NOMO-1 treated with dmso at 0.1 percent for 144 hours (cell line): Measurements from ENCODE around the gene KCTD2.
"Not testable (repeated sequence)": the region's sequence is repeated elsewhere in the genome, so short reads cannot be mapped to it uniquely, and the experiment has no call there.

Experiments
- DNase-seq: peaks from one replicate; lab custom pipeline; 2025; ENCODE audit not compliant: unreplicated experiment; lab: John Stamatoyannopoulos, UW

The KCTD2 gene, protein sequence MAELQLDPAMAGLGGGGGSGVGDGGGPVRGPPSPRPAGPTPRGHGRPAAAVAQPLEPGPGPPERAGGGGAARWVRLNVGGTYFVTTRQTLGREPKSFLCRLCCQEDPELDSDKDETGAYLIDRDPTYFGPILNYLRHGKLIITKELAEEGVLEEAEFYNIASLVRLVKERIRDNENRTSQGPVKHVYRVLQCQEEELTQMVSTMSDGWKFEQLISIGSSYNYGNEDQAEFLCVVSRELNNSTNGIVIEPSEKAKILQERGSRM

GRCh38 chr17:75046407-75047289 lies at the start of gene KCTD2, which contains the start of gene ATP5PD:
Gene KCTD2 (plus strand): TSS chr17:75047225. CDS start chr17:75047251, 26 bp downstream.
Gene ATP5PD (minus strand): TSS chr17:75046969. CDS start chr17:75042650, 4,319 bp downstream.
- DNase-seq: peak; percentile 95

- no peak for DNase-seq
Observed at GRCh38 chr17:74998783-74999182, 48.2 kb upstream of the KCTD2 start.

- DNase-seq: no peak
Observed at GRCh38 chr17:74999523-74999922, 47.5 kb upstream of the KCTD2 start.

GRCh38 chr17:75001915-75002843 lies 44.8 kb upstream of the KCTD2 start:
- no peak for DNase-seq

DNA sequence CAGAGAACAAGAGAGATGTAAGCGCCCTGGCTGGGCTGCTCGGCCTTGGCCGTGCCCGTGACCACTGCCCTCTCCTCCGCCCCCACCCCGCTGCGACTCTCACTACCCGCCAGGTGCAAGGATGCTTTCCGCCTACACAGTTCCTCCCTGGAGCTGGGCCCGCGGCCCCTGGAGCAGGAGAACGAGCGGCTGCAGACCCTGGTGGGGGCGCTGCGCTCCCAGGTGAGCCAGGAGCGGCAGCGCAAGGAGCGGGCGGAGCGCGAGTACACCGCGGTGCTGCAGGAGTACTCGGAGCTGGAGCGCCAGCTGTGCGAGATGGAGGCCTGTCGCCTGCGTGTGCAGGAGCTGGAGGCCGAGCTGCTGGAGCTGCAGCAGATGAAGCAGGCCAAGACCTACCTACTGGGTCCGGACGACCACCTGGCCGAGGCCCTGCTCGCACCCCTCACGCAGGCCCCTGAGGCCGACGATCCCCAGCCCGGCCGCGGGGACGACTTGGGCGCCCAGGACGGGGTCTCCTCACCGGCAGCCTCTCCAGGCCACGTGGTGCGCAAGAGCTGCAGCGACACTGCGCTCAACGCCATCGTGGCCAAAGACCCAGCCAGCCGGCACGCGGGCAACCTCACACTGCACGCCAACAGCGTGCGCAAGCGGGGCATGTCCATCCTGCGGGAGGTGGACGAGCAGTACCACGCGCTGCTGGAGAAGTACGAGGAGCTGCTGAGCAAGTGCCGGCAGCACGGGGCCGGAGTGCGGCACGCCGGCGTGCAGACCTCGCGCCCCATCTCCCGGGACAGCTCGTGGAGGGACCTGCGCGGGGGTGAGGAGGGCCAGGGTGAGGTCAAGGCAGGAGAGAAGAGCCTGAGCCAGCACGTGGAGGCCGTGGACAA lies 43.7 kb upstream of the KCTD2 start:
- DNase-seq: no peak

GRCh38 chr17:75003957-75004355 lies 43.1 kb upstream of the KCTD2 start:
- DNase-seq: no peak

- DNase-seq: no peak
Observed at GRCh38 chr17:75004371-75004770, 42.7 kb upstream of the KCTD2 start.

GRCh38 chr17:75005291-75005690 lies 41.7 kb upstream of the KCTD2 start:
- no peak for DNase-seq

DNA sequence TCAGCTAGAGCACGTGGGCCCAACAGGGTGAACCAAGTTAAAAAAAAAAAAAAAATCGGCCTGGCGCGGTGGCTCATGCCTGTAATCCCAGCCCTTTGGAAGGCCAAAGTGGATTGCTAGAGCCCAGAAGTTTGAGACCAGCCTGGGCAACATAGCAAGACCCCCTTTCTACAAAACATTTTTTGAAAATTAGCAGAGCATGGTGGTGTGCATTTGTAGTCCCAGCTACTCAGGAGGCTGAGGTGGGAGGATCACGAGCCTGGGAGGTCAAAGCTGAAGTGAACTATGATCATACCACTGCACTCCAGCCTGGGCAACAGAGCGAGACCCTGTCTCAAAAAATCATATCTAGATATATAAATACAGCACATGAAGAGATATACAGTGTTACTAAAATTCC lies 40.9 kb upstream of the KCTD2 start:
- not testable (repeated sequence) for DNase-seq

DNA sequence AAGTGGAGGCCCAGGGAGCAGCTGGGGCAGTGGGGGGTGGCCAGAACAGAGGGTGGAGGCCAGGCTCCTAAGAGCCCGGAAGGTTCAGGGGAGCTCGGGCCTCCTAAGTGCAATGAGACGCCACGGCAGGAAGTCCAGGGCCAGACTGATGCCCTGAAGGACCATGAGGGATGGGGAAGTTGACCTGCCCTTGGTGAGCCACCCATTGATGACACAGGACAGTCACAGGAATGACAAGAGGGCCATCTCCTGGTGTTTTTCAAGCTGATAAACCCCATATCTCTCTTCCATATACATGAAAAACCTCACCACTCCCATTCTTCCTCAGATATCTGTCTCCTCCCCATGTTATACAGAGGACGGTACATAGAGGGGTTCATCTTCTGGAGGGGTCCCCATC lies 40.4 kb upstream of the KCTD2 start:
- peak; percentile 42 for DNase-seq

GRCh38 chr17:75008373-75008772 lies 38.7 kb upstream of the KCTD2 start:
- DNase-seq: no peak

GRCh38 chr17:75009139-75009724 lies 37.8 kb upstream of the KCTD2 start:
- DNase-seq: no peak

- no peak for DNase-seq
Observed at GRCh38 chr17:75010683-75011400, 36.2 kb upstream of the KCTD2 start.

GRCh38 chr17:75011401-75012095 lies 35.5 kb upstream of the KCTD2 start:
- no peak for DNase-seq

DNA sequence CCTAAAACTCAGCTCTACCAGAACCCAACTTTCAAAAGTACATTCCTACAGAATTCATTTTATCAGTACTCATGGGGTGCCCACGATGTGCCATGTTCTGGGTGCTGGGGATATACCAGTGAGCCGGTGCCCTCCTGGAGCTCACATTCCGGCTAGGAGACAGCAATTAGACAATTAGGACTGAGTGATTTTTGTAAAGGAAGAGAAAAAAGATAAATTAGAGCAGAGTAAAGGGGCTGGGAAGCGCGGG lies 35.0 kb upstream of the KCTD2 start:
- DNase-seq: no peak

DNA sequence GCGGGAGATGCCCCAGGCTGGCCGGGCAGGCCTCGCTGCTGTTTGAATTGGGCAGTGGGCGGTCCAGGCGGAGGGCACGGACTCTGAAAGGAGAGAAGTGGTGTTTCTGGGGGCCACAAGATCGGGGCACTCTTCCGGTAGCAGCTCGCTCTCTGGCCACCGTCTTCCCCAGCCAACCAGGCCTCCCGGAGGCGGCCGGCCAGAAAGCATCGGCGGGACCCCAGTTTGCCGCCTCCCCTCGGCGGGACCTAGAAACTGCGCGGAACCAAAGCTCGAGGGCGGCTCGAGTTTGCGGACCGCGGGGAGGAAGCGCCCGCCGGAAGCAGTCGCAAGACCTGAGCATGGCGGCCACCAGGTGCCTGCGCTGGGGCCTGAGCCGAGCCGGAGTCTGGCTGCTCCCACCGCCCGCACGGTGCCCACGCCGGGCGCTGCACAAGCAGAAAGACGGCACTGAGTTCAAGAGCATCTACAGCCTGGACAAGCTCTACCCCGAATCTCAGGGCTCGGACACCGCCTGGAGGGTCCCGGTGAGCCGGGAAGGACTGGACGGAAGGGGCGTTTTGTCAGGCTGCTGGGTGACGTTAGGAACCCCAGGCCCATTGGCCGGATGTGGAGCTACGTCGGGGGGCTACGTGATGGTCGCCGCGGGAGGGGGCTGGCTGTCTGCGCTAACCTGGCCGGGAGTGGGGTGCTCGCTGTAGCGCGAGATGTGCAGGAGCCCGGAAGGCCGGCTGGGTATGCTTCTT lies 34.5 kb upstream of the KCTD2 start, which contains the start of gene MRPL58:
Gene MRPL58, plus strand, starts transcription at position 325 of the 746 bp plus-strand sequence. Its CDS starts 17 bp downstream, at position 342.
- peak; percentile 88 for DNase-seq

- DNase-seq: no peak
Observed at GRCh38 chr17:75013092-75013559, 33.9 kb upstream of the KCTD2 start.

- DNase-seq: no peak
Observed at GRCh38 chr17:75019146-75019545, 27.9 kb upstream of the KCTD2 start.
